ENCODE measurements around the gene SLC25A21. TPM values are rescaled to one million over a fixed set of nuclear protein-coding genes. Genes with fewer than 3 reads are reported as not detected.

The SLC25A21 gene
- total and polyA plus RNA-seq, 2 experiments from 2014 or later, result 10.6 to 12.1 TPM

GRCh38 chr14:36747411-36748184 is 424.8 kb downstream of the SLC25A21 start:
- peak; percentile 63 for DNase-seq (ENCODE audit: low spot score)
- H3K27me3 Mint-ChIP-seq (ENCODE audit: insufficient read depth, low read depth, poor library complexity), result no peaks in the 10 kb centered on the region

GRCh38 chr14:36746872-36747271 is 425.5 kb downstream of the SLC25A21 start:
- TF ChIP-seq EZH2phosphoT487 (IDR thresholded peaks at IDR 0.05; ENCODE audit: unreplicated experiment) (no peak), ZNF114 (CRISPR knock-in tag; IDR thresholded peaks at IDR 0.05) (no peak), CREB1 (CRISPR knock-in tag; IDR thresholded peaks at IDR 0.05; ENCODE audit: low read depth) (no peak), ZNF331 (CRISPR knock-in tag; IDR thresholded peaks at IDR 0.05; ENCODE audit: low read depth) (no peak), EZH2 (IDR thresholded peaks at IDR 0.05; ENCODE audit: low read depth, unreplicated experiment) (no peak), REST (IDR thresholded peaks at IDR 0.05; ENCODE audit: unreplicated experiment) (no peak), POLR2AphosphoS5 (IDR thresholded peaks at IDR 0.05; ENCODE audit: low read depth) (no peak), STAT1 (IDR thresholded peaks at IDR 0.05; ENCODE audit: unreplicated experiment) (no peak)
- TF ChIP-seq, protein P1, sequence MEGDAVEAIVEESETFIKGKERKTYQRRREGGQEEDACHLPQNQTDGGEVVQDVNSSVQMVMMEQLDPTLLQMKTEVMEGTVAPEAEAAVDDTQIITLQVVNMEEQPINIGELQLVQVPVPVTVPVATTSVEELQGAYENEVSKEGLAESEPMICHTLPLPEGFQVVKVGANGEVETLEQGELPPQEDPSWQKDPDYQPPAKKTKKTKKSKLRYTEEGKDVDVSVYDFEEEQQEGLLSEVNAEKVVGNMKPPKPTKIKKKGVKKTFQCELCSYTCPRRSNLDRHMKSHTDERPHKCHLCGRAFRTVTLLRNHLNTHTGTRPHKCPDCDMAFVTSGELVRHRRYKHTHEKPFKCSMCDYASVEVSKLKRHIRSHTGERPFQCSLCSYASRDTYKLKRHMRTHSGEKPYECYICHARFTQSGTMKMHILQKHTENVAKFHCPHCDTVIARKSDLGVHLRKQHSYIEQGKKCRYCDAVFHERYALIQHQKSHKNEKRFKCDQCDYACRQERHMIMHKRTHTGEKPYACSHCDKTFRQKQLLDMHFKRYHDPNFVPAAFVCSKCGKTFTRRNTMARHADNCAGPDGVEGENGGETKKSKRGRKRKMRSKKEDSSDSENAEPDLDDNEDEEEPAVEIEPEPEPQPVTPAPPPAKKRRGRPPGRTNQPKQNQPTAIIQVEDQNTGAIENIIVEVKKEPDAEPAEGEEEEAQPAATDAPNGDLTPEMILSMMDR (conservative IDR thresholded peaks at IDR 0.05; ENCODE audit: low read depth in 2 of 2), result no peak
- no peaks in the 10 kb centered on the region for H4K20me1 ChIP-seq (replicated peaks; ENCODE audit: insufficient read depth)
- no peaks in the 10 kb centered on the region; the same call in 2 of the 3 replicates for H3K36me3 Mint-ChIP-seq (ENCODE audit: low read depth)

More at GRCh38 chr14:36747411-36748184, 424.8 kb downstream of the SLC25A21 start:
- H3K4me1 ChIP-seq (ENCODE audit: insufficient read depth), result 0 out of 2 replicates have a peak, but pooled peaks cover 8% of the 10 kb centered on the region
- Mint-ChIP-seq H3K27ac (no peak overlapping the region), H3K4me1 (no peaks in the 10 kb centered on the region), H3K9me3 (peaks cover 15% of the 10 kb centered on the region; the same call in 2 of the 3 replicates), H3K36me3 (ENCODE audit: low read depth) (no peaks in the 10 kb centered on the region; the same call in 2 of the 3 replicates), H3K4me3 (no peak overlapping the region)
- H3K9me2 ChIP-seq (ENCODE audit: insufficient read depth), result no peaks in the 10 kb centered on the region
- H3K27me3 ChIP-seq (ENCODE audit: insufficient read depth), result no peaks in the 10 kb centered on the region
- H3F3A ChIP-seq (replicated peaks; ENCODE audit: low read depth), result no peaks in the 10 kb centered on the region
- H3K4me2 ChIP-seq, result no peak overlapping the region
- H2AFZ ChIP-seq, result no peak overlapping the region
- no peak overlapping the region for H3K27ac ChIP-seq (ENCODE audit: low read depth)
- no peaks in the 10 kb centered on the region for H3K36me3 ChIP-seq (ENCODE audit: insufficient read depth)
- no peaks in the 10 kb centered on the region for H4K20me1 ChIP-seq (replicated peaks; ENCODE audit: insufficient read depth)
- TF ChIP-seq, protein P1 (conservative IDR thresholded peaks at IDR 0.05; ENCODE audit: low read depth in 2 of 2), result peak; percentile 50 to 86
- TF ChIP-seq, protein P2, sequence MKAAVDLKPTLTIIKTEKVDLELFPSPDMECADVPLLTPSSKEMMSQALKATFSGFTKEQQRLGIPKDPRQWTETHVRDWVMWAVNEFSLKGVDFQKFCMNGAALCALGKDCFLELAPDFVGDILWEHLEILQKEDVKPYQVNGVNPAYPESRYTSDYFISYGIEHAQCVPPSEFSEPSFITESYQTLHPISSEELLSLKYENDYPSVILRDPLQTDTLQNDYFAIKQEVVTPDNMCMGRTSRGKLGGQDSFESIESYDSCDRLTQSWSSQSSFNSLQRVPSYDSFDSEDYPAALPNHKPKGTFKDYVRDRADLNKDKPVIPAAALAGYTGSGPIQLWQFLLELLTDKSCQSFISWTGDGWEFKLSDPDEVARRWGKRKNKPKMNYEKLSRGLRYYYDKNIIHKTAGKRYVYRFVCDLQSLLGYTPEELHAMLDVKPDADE (IDR thresholded peaks at IDR 0.05), result no peak
- H3K79me2 ChIP-seq (replicated peaks; ENCODE audit: insufficient read depth), result no peaks in the 10 kb centered on the region
- ATAC-seq, result peak; percentile 66
- H3K4me3 ChIP-seq, result no peak overlapping the region

More at GRCh38 chr14:36746872-36747271, 425.5 kb downstream of the SLC25A21 start:
- Histone ChIP-seq H3K27me3 (ENCODE audit: insufficient read depth) (no peaks in the 10 kb centered on the region), H3K27ac (ENCODE audit: low read depth) (no peak overlapping the region), H3K36me3 (ENCODE audit: insufficient read depth) (no peaks in the 10 kb centered on the region), H3F3A (replicated peaks; ENCODE audit: low read depth) (no peaks in the 10 kb centered on the region), H3K79me2 (replicated peaks; ENCODE audit: insufficient read depth) (no peaks in the 10 kb centered on the region), H2AFZ (no peak overlapping the region), H3K9me2 (ENCODE audit: insufficient read depth) (no peaks in the 10 kb centered on the region), H3K4me3 (no peak overlapping the region), H3K4me2 (no peak overlapping the region), H3K4me1 (ENCODE audit: insufficient read depth) (0 out of 2 replicates have a peak, but pooled peaks cover 8% of the 10 kb centered on the region)
- ATAC-seq (no peak), DNase-seq (ENCODE audit: low spot score) (no peak)
- Mint-ChIP-seq H3K4me3 (no peak overlapping the region), H3K27ac (no peak overlapping the region), H3K27me3 (ENCODE audit: insufficient read depth, low read depth, poor library complexity) (no peaks in the 10 kb centered on the region), H3K4me1 (no peaks in the 10 kb centered on the region), H3K9me3 (peaks cover 14% of the 10 kb centered on the region; the same call in 2 of the 3 replicates)

Measured in GM23338 (cell line).